Rectal smooth muscle tissue (tissue), 1 donor: ENCODE results near the gene ZC3H6.
A peak's percentile ranks its signal among the peaks of the same experiment; 100 is the strongest.

ENCODE experiments used
- H3K27ac ChIP-seq: one replicate; pipeline ENCODE4 v1.7.0; 2013; ENCODE audit warnings: low read depth, low read length, inconsistent platforms
- H3K27me3 ChIP-seq: one replicate; pipeline ENCODE4 v1.7.0; 2013; ENCODE audit warnings: low read length; ENCODE audit not compliant: control insufficient read depth, insufficient read depth
- H3K36me3 ChIP-seq: one replicate; pipeline ENCODE4 v1.7.0; 2013; ENCODE audit warnings: low read length; ENCODE audit not compliant: control insufficient read depth, insufficient read depth
- H3K4me1 ChIP-seq: one replicate; pipeline ENCODE4 v1.7.0; 2013; ENCODE audit warnings: low read length; ENCODE audit not compliant: control insufficient read depth, insufficient read depth
- H3K4me3 ChIP-seq: one replicate; pipeline ENCODE4 v1.7.0; 2013; ENCODE audit warnings: low read length
- H3K9ac ChIP-seq: one replicate; pipeline ENCODE4 v1.7.0; 2013; ENCODE audit warnings: low read length

The ZC3H6 gene, protein sequence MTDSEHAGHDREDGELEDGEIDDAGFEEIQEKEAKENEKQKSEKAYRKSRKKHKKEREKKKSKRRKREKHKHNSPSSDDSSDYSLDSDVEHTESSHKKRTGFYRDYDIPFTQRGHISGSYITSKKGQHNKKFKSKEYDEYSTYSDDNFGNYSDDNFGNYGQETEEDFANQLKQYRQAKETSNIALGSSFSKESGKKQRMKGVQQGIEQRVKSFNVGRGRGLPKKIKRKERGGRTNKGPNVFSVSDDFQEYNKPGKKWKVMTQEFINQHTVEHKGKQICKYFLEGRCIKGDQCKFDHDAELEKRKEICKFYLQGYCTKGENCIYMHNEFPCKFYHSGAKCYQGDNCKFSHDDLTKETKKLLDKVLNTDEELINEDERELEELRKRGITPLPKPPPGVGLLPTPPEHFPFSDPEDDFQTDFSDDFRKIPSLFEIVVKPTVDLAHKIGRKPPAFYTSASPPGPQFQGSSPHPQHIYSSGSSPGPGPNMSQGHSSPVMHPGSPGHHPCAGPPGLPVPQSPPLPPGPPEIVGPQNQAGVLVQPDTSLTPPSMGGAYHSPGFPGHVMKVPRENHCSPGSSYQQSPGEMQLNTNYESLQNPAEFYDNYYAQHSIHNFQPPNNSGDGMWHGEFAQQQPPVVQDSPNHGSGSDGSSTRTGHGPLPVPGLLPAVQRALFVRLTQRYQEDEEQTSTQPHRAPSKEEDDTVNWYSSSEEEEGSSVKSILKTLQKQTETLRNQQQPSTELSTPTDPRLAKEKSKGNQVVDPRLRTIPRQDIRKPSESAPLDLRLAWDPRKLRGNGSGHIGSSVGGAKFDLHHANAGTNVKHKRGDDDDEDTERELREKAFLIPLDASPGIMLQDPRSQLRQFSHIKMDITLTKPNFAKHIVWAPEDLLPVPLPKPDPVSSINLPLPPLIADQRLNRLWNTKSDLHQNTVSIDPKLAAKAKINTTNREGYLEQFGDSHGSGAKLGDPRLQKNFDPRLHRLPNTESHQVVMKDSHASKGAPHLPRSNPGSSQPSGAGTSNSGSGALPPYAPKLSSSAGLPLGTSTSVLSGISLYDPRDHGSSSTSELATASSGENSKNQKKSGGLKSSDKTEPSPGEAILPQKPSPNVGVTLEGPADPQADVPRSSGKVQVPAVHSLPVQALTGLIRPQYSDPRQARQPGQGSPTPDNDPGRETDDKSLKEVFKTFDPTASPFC

GRCh38 chr2:112275311-112275886 lies at the start of gene ZC3H6:
ZC3H6 (plus strand) TSS chr2:112275597; CDS start chr2:112275995, 398 bp downstream.
- H3K4me1 ChIP-seq = no peaks in the 10 kb centered on the region
- H3K36me3 ChIP-seq = no peaks in the 10 kb centered on the region
- peak within 1 kb of the TSS; percentile 94 for H3K9ac ChIP-seq
- H3K27ac ChIP-seq = peak within 1 kb of the TSS; percentile 100
- H3K27me3 ChIP-seq = no peaks in the 10 kb centered on the region
- peak within 1 kb of the TSS; percentile 93 for H3K4me3 ChIP-seq

DNA sequence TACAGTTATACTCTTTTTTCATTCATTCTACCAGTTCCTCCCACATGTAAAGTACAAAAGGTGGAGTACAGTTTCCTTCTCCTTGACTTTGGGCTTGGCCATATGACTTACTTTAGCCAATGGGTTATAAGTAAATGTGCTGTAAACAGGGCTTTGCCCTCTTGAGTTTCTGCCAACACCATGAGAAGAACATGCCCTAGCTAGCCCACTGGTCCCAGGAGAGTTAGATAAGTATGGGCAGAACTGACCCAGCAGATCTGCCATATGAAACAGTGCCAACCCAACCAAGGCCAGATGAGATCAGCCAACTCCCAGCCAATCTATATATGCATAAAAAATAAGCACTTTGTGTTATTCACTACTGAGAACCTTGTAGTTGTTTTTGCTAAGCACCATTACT lies 46.0 kb upstream of the ZC3H6 start:
- Histone ChIP-seq H3K27ac (no peak overlapping the region), H3K4me1 (no peaks in the 10 kb centered on the region), H3K4me3 (no peak overlapping the region), H3K27me3 (no peaks in the 10 kb centered on the region), H3K36me3 (no peaks in the 10 kb centered on the region), H3K9ac (no peak overlapping the region)

DNA sequence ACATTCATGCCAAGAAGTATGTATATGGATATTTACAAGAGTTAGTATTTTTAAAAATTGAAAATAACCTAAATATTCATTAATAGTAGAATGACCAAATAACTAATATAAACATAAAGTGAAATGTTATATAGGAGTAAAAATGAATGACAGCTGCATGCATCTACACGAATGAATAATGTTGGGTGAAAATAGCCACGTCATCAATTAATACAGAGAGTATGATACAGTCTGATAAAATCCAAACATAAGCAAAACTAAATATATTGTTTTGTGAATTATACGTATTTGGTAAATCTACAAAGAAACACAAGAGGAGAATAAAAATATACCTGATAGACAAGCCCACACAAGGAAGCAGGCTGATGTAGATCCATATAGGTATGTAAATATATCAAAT lies 45.0 kb upstream of the ZC3H6 start:
- Histone ChIP-seq H3K27me3 (no peaks in the 10 kb centered on the region), H3K9ac (no peak overlapping the region), H3K36me3 (no peaks in the 10 kb centered on the region), H3K4me1 (no peaks in the 10 kb centered on the region), H3K27ac (no peak overlapping the region), H3K4me3 (no peak overlapping the region)

DNA sequence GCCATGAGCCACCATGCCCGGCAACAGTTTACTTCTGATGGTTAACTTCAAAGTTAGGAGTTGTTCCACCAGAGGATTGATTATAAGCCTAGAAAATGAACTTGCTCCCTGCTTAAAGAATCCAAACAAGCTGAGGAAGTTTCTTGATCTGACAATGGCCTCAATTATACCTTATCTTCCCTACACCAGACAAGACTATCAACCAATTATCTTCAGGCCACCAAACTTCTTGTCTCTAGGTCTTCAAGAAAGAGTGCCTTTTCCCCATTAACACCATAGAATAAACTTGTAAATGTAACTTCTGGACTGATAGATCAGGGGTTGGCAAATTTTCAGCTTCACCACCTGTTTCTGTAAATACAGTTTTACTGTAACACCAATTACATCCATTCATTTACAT lies 35.5 kb upstream of the ZC3H6 start:
- H3K4me1 ChIP-seq = no peaks in the 10 kb centered on the region
- no peak overlapping the region for H3K4me3 ChIP-seq
- no peak overlapping the region for H3K27ac ChIP-seq
- no peaks in the 10 kb centered on the region for H3K27me3 ChIP-seq
- H3K9ac ChIP-seq = no peak overlapping the region
- H3K36me3 ChIP-seq = peaks cover 2% of the 10 kb centered on the region

DNA sequence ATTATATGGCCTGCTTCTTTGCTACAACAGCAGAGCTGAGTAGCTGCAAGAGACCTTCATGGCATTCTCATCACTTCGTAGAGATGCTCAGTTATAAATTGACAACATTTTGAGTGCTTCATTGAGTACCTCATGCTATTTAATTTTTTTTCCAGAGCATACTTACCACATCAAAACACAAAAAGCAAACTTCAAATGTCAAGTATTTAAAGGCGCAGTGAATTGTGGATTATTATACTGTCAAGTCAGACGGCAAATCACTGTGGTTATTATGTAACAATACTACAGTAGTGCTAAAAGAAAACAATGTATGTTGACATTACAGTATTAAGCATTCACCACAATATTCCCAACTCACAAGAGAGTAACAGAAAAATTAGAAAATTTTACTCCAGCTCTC lies 33.0 kb upstream of the ZC3H6 start:
- H3K27me3 ChIP-seq = no peaks in the 10 kb centered on the region
- no peak overlapping the region for H3K9ac ChIP-seq
- H3K27ac ChIP-seq = no peak overlapping the region
- no peak overlapping the region for H3K4me3 ChIP-seq
- H3K36me3 ChIP-seq = no peaks in the 10 kb centered on the region
- H3K4me1 ChIP-seq = no peaks in the 10 kb centered on the region

DNA sequence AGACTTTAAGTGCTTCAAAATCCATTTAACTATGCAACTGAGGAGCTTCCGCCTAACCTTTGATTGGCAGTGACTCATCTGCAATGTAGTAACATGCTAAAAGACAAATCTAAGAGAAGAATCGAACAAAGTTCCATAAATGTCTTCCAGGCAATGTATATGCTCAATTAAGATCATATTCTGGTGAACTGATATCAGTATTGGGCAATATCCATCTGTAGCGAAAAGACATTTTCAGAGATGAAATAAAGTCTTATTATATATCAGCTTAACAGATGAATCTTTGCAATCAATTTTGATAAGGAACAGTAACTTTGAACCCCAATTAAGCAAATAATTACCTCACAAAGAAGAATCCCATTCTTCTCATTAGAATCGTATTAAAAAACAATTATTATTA lies 32.2 kb upstream of the ZC3H6 start:
- no peaks in the 10 kb centered on the region for H3K36me3 ChIP-seq

GRCh38 chr2:112244854-112245253 lies 30.5 kb upstream of the ZC3H6 start:
- H3K27me3 ChIP-seq = no peaks in the 10 kb centered on the region
- H3K4me3 ChIP-seq = no peak overlapping the region
- H3K36me3 ChIP-seq = no peaks in the 10 kb centered on the region
- H3K9ac ChIP-seq = no peak overlapping the region
- no peak overlapping the region for H3K27ac ChIP-seq
- no peaks in the 10 kb centered on the region for H3K4me1 ChIP-seq

More for the DNA sequence above, 32.2 kb upstream of the ZC3H6 start:
- no peak overlapping the region for H3K27ac ChIP-seq
- no peaks in the 10 kb centered on the region for H3K27me3 ChIP-seq
- H3K4me1 ChIP-seq = no peaks in the 10 kb centered on the region
- no peak overlapping the region for H3K9ac ChIP-seq
- H3K4me3 ChIP-seq = no peak overlapping the region

- Histone ChIP-seq H3K27me3 (no peaks in the 10 kb centered on the region), H3K4me3 (no peak overlapping the region), H3K4me1 (no peaks in the 10 kb centered on the region), H3K36me3 (no peaks in the 10 kb centered on the region), H3K9ac (no peak overlapping the region), H3K27ac (no peak overlapping the region)
These were observed 24.1 kb upstream of the ZC3H6 start for GRCh38 chr2:112251271-112251670.

DNA sequence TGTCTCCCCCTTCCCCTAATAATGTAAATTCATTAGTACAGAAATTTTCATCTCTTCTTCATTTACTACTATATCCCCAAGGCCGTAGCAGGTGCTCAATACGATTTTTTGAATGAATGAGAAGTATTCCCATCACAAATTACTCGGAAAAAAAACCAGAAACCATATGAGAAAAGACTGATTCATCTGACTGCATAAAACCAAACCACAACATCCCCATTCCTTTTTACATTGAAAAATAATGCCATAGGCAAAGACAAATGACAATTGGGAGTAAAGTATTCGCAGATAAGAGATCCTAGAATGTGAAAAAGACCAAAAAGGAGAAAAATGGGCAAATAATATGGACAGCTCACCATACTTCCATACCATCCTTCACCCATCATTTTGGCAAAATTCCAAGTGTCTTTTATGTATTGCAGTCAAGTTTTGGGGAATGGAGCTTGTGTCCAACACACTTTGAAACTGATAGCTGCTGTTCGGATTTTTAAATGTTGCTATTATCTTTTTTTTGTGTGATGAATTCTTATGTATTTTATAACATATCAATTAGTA lies 22.1 kb upstream of the ZC3H6 start:
- Histone ChIP-seq H3K36me3 (no peaks in the 10 kb centered on the region), H3K27ac (no peak overlapping the region), H3K4me3 (no peak overlapping the region), H3K27me3 (no peaks in the 10 kb centered on the region), H3K9ac (no peak overlapping the region), H3K4me1 (no peaks in the 10 kb centered on the region)

- Histone ChIP-seq H3K27me3 (no peaks in the 10 kb centered on the region), H3K4me1 (no peaks in the 10 kb centered on the region), H3K27ac (peak within 1 kb of the TSS; percentile 75), H3K36me3 (no peaks in the 10 kb centered on the region), H3K9ac (peak within 1 kb of the TSS; percentile 6), H3K4me3 (peak within 1 kb of the TSS; percentile 65)
These were observed 20.7 kb upstream of the ZC3H6 start, which contains the start of gene ZC3H8 for GRCh38 chr2:112254466-112255240. ZC3H8 (minus strand) TSS chr2:112255042; CDS start chr2:112254981, 61 bp downstream.

- H3K4me1 ChIP-seq = no peaks in the 10 kb centered on the region
- no peak overlapping the region for H3K4me3 ChIP-seq
- no peak overlapping the region for H3K27ac ChIP-seq
- H3K36me3 ChIP-seq = no peaks in the 10 kb centered on the region
- no peaks in the 10 kb centered on the region for H3K27me3 ChIP-seq
- no peak overlapping the region for H3K9ac ChIP-seq
These were observed 19.5 kb upstream of the ZC3H6 start for GRCh38 chr2:112255875-112256274.
